H7 (cell line): ENCODE measurements around the gene ELF1. TPM values are rescaled to one million over a fixed set of nuclear protein-coding genes. Genes with fewer than 3 reads are reported as not detected.

Source experiments
- DNase-seq: peaks from one replicate; pipeline ENCODE4 v3.0.0; 2012
- H3K27me3 ChIP-seq: 2 replicates; pipeline ENCODE4 v1.6.0; 2011; ENCODE audit warnings: mild to moderate bottlenecking, low read length; ENCODE audit not compliant: control insufficient read depth, insufficient read depth
- H3K36me3 ChIP-seq: replicated peaks from 2 replicates; pipeline ENCODE4 v1.5.1; 2011; ENCODE audit warnings: low read length; ENCODE audit not compliant: control insufficient read depth, insufficient read depth
- H3K4me3 ChIP-seq: 2 replicates; pipeline ENCODE4 v1.5.1; 2011; ENCODE audit warnings: low read depth, mild to moderate bottlenecking, control low read depth, low read length, moderate library complexity; ENCODE audit not compliant: insufficient read depth
- total RNA-seq: library from RNA; depleted of rRNA; stranded (reverse); fragments of >200 nt; shearing (Covaris generic); gene quantifications from 2 replicates; pipeline ENCODE4 v1.2.3, GENCODE V29; 2014

ELF1 gene
- total RNA-seq, 1 experiment from 2014 or later, result 18.6 TPM

GRCh38 chr13:41026788-41027187 lies 7.7 kb upstream of the ELF1 start:
- DNase-seq, result no peak
- Histone ChIP-seq H3K4me3 (no peak overlapping the region), H3K36me3 (no peaks in the 10 kb centered on the region), H3K27me3 (no peaks in the 10 kb centered on the region)

GRCh38 chr13:41025518-41025917 lies 6.4 kb upstream of the ELF1 start:
- no peaks in the 10 kb centered on the region for H3K36me3 ChIP-seq
- no peaks in the 10 kb centered on the region for H3K27me3 ChIP-seq
- H3K4me3 ChIP-seq, result no peak overlapping the region
- no peak for DNase-seq

- Histone ChIP-seq H3K36me3 (no peaks in the 10 kb centered on the region), H3K27me3 (no peaks in the 10 kb centered on the region), H3K4me3 (no peak overlapping the region)
- no peak for DNase-seq
These were observed 647 bp upstream of the ELF1 start for GRCh38 chr13:41019578-41020347.

- Histone ChIP-seq H3K4me3 (no peak overlapping the region), H3K27me3 (no peaks in the 10 kb centered on the region), H3K36me3 (no peaks in the 10 kb centered on the region)
- DNase-seq, result no peak
These were observed 541 bp downstream of the ELF1 start for GRCh38 chr13:41018602-41018948.

GRCh38 chr13:41017817-41018601 lies 1.1 kb downstream of the ELF1 start:
- DNase-seq, result no peak
- H3K4me3 ChIP-seq, result no peak overlapping the region

GRCh38 chr13:41017159-41017558 lies 2.0 kb downstream of the ELF1 start:
- Histone ChIP-seq H3K36me3 (no peaks in the 10 kb centered on the region), H3K4me3 (no peak overlapping the region), H3K27me3 (no peaks in the 10 kb centered on the region)
- no peak for DNase-seq

More at GRCh38 chr13:41017817-41018601, 1.1 kb downstream of the ELF1 start:
- H3K36me3 ChIP-seq, result no peaks in the 10 kb centered on the region
- no peaks in the 10 kb centered on the region for H3K27me3 ChIP-seq

GRCh38 chr13:41015920-41016319 lies 3.2 kb downstream of the ELF1 start:
- Histone ChIP-seq H3K4me3 (no peak overlapping the region), H3K27me3 (no peaks in the 10 kb centered on the region), H3K36me3 (no peaks in the 10 kb centered on the region)
- DNase-seq, result no peak

- H3K27me3 ChIP-seq, result no peaks in the 10 kb centered on the region
- H3K4me3 ChIP-seq, result no peak overlapping the region
- H3K36me3 ChIP-seq, result no peaks in the 10 kb centered on the region
- DNase-seq, result no peak
These were observed 5.3 kb downstream of the ELF1 start for GRCh38 chr13:41013835-41014234.

GRCh38 chr13:41012536-41012935 lies 6.6 kb downstream of the ELF1 start:
- Histone ChIP-seq H3K4me3 (no peak overlapping the region), H3K27me3 (no peaks in the 10 kb centered on the region), H3K36me3 (no peaks in the 10 kb centered on the region)
- DNase-seq, result no peak

GRCh38 chr13:41011382-41011956 lies 7.6 kb downstream of the ELF1 start:
- Histone ChIP-seq H3K27me3 (no peaks in the 10 kb centered on the region), H3K4me3 (no peak overlapping the region), H3K36me3 (no peaks in the 10 kb centered on the region)
- no peak for DNase-seq

- H3K27me3 ChIP-seq, result no peaks in the 10 kb centered on the region
- no peak for DNase-seq
- no peaks in the 10 kb centered on the region for H3K36me3 ChIP-seq
- H3K4me3 ChIP-seq, result no peak overlapping the region
These were observed 10.7 kb downstream of the ELF1 start for GRCh38 chr13:41008349-41008980.

GRCh38 chr13:41007744-41008128 lies 11.4 kb downstream of the ELF1 start:
- no peak overlapping the region for H3K4me3 ChIP-seq
- DNase-seq, result no peak

GRCh38 chr13:41006978-41007743 lies 12.0 kb downstream of the ELF1 start:
- H3K4me3 ChIP-seq, result no peak overlapping the region
- H3K36me3 ChIP-seq, result no peaks in the 10 kb centered on the region
- no peak for DNase-seq

More at GRCh38 chr13:41007744-41008128, 11.4 kb downstream of the ELF1 start:
- Histone ChIP-seq H3K36me3 (no peaks in the 10 kb centered on the region), H3K27me3 (no peaks in the 10 kb centered on the region)

GRCh38 chr13:41006306-41006705 lies 12.8 kb downstream of the ELF1 start:
- DNase-seq, result no peak
- H3K27me3 ChIP-seq, result no peaks in the 10 kb centered on the region
- no peaks in the 10 kb centered on the region for H3K36me3 ChIP-seq
- H3K4me3 ChIP-seq, result no peak overlapping the region

More at GRCh38 chr13:41006978-41007743, 12.0 kb downstream of the ELF1 start:
- no peaks in the 10 kb centered on the region for H3K27me3 ChIP-seq
